Kidney epithelial cell (primary cell): ENCODE results near the gene GLT1D1. TPM values are rescaled to one million over a fixed set of nuclear protein-coding genes. Genes with fewer than 3 reads are reported as not detected.

Experiments
- DNase-seq: peaks from one replicate; pipeline ENCODE4 v3.0.0-alpha.2; 2010; ENCODE audit warnings: low read depth
- H3K27me3 ChIP-seq: 2 replicates; pipeline ENCODE4 v1.6.0; 2011; ENCODE audit warnings: low read length; ENCODE audit not compliant: control insufficient read depth, insufficient read depth
- H3K36me3 ChIP-seq: 2 replicates; pipeline ENCODE4 v1.5.1; 2011; ENCODE audit warnings: low read length; ENCODE audit not compliant: control insufficient read depth, insufficient read depth
- H3K4me3 ChIP-seq: 2 replicates; pipeline ENCODE4 v1.5.1; 2011; ENCODE audit warnings: low read depth, mild to moderate bottlenecking, control low read depth, low read length
- total RNA-seq: library from RNA; depleted of rRNA; stranded (reverse); fragments of >200 nt; gene quantifications from 2 replicates; pipeline ENCODE4 v1.2.3, GENCODE V29; 2015
- TF ChIP-seq, protein P1 (sequence below): IDR thresholded peaks from 2 replicates; pipeline ENCODE4 v1.5.1; 2011; ENCODE audit warnings: mild to moderate bottlenecking, moderate library complexity, low read length, control low read depth, inconsistent platforms; ENCODE audit not compliant: insufficient read depth, poor library complexity, severe bottlenecking

The GLT1D1 gene
- total RNA-seq, 1 donor from 2014 or later = 1.7 TPM

DNA sequence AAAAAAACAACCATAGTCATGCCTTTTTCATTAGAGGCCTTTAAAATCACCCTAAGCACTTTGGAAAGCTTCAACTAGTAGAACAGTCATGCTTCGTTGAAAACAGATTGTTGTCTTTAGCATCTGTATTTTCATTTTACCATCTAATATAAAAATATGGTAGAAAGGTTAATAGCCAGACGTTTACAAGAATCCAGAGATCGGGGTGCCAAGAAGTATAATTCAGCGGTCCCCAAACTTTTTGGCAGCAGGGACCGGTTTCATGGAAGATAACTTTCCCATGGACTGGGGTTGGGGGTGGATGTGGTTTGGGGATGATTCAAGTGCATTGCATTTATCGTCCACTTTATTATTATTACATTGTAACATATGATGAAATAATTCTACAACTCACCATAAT lies 138.4 kb downstream of the GLT1D1 start:
- DNase-seq = no peak
- no peak overlapping the region for H3K4me3 ChIP-seq
- no peaks in the 10 kb centered on the region for H3K27me3 ChIP-seq
- no peaks in the 10 kb centered on the region for H3K36me3 ChIP-seq
- TF ChIP-seq, protein P1, sequence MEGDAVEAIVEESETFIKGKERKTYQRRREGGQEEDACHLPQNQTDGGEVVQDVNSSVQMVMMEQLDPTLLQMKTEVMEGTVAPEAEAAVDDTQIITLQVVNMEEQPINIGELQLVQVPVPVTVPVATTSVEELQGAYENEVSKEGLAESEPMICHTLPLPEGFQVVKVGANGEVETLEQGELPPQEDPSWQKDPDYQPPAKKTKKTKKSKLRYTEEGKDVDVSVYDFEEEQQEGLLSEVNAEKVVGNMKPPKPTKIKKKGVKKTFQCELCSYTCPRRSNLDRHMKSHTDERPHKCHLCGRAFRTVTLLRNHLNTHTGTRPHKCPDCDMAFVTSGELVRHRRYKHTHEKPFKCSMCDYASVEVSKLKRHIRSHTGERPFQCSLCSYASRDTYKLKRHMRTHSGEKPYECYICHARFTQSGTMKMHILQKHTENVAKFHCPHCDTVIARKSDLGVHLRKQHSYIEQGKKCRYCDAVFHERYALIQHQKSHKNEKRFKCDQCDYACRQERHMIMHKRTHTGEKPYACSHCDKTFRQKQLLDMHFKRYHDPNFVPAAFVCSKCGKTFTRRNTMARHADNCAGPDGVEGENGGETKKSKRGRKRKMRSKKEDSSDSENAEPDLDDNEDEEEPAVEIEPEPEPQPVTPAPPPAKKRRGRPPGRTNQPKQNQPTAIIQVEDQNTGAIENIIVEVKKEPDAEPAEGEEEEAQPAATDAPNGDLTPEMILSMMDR = no peak

DNA sequence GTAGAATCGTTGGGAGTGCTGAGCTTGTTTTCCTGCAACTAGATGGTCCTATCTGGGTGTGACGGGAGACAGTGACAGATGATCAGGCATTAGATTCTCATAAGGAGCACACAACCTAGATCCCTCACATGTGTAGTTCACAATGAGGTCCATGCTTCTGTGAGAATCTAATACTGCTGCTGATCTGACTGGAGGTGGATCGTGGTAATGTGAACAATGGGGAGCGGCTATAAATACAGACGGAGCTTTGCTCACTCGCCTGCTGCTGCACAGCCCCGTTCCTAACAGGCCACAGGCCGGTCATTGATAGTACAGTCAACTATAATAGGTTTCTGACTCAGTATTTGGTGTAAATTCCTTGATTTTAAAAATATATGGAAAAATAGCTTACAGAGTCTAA lies 138.8 kb downstream of the GLT1D1 start:
- Histone ChIP-seq H3K36me3 (no peaks in the 10 kb centered on the region), H3K4me3 (no peak overlapping the region), H3K27me3 (no peaks in the 10 kb centered on the region)
- TF ChIP-seq, protein P1 = no peak
- DNase-seq = no peak

GRCh38 chr12:128992550-128992949 lies 139.3 kb downstream of the GLT1D1 start:
- TF ChIP-seq, protein P1 = no peak
- Histone ChIP-seq H3K27me3 (no peaks in the 10 kb centered on the region), H3K36me3 (no peaks in the 10 kb centered on the region), H3K4me3 (no peak overlapping the region)
- no peak for DNase-seq

DNA sequence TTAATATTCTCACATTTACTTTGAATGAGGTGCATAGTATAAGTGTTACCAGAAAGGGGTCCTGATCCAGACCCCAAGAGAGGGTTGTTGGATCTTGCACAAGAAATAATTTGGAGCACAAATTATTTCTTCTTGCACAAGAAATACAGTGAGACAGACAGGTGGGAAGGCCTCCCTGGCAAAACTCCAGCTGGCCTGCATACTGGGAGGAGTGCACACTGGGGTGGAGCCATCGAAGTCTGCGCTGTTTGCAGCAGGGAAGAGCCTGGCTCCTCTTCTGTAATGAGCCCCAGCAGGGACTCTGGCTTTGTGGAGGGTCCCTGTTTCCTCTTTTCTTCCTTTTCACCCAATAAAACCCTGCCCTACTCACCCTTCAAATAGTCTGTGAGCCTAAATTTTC lies 141.6 kb downstream of the GLT1D1 start:
- no peaks in the 10 kb centered on the region for H3K36me3 ChIP-seq
- DNase-seq = no peak
- TF ChIP-seq, protein P1 = no peak
- no peak overlapping the region for H3K4me3 ChIP-seq
- H3K27me3 ChIP-seq = no peaks in the 10 kb centered on the region

GRCh38 chr12:128995619-128996018 lies 142.3 kb downstream of the GLT1D1 start:
- Histone ChIP-seq H3K4me3 (no peak overlapping the region), H3K27me3 (no peaks in the 10 kb centered on the region), H3K36me3 (no peaks in the 10 kb centered on the region)
- TF ChIP-seq, protein P1 = no peak
- DNase-seq = no peak

- TF ChIP-seq, protein P1 = no peak
- DNase-seq = no peak
- Histone ChIP-seq H3K36me3 (no peaks in the 10 kb centered on the region), H3K27me3 (no peaks in the 10 kb centered on the region), H3K4me3 (no peak overlapping the region)
These were observed 148.5 kb downstream of the GLT1D1 start for GRCh38 chr12:129001826-129002225.
